HUES48 (cell line): Measurements from ENCODE around the gene SYVN1.
"Not testable (repeated sequence)": the region's sequence is repeated elsewhere in the genome, so short reads cannot be mapped to it uniquely, and the experiment has no call there.

Source experiments
- H3K27ac ChIP-seq: one replicate; pipeline ENCODE4 v1.7.0; 2013; ENCODE audit warnings: low read depth, low read length, inconsistent platforms
- H3K27me3 ChIP-seq: 2 replicates; pipeline ENCODE4 v1.6.1; 2013; ENCODE audit warnings: mild to moderate bottlenecking, low read length; ENCODE audit not compliant: control insufficient read depth, insufficient read depth
- H3K36me3 ChIP-seq: 2 replicates; pipeline ENCODE4 v1.6.1; 2013; ENCODE audit warnings: low read length; ENCODE audit not compliant: control insufficient read depth, insufficient read depth
- H3K4me1 ChIP-seq: 2 replicates; pipeline ENCODE4 v1.6.1; 2013; ENCODE audit warnings: mild to moderate bottlenecking, low read length; ENCODE audit not compliant: control insufficient read depth, insufficient read depth
- H3K4me3 ChIP-seq: 2 replicates; pipeline ENCODE4 v1.5.1; 2013; ENCODE audit warnings: mild to moderate bottlenecking, low read depth, low read length
- H3K9ac ChIP-seq: 2 replicates; pipeline ENCODE4 v1.6.1; 2013; ENCODE audit warnings: mild to moderate bottlenecking, low read depth, low read length, moderate library complexity
- H3K9me3 ChIP-seq: 2 replicates; pipeline ENCODE4 v1.6.1; 2013; ENCODE audit warnings: low read length; ENCODE audit not compliant: control insufficient read depth, insufficient read depth

Gene SYVN1

DNA sequence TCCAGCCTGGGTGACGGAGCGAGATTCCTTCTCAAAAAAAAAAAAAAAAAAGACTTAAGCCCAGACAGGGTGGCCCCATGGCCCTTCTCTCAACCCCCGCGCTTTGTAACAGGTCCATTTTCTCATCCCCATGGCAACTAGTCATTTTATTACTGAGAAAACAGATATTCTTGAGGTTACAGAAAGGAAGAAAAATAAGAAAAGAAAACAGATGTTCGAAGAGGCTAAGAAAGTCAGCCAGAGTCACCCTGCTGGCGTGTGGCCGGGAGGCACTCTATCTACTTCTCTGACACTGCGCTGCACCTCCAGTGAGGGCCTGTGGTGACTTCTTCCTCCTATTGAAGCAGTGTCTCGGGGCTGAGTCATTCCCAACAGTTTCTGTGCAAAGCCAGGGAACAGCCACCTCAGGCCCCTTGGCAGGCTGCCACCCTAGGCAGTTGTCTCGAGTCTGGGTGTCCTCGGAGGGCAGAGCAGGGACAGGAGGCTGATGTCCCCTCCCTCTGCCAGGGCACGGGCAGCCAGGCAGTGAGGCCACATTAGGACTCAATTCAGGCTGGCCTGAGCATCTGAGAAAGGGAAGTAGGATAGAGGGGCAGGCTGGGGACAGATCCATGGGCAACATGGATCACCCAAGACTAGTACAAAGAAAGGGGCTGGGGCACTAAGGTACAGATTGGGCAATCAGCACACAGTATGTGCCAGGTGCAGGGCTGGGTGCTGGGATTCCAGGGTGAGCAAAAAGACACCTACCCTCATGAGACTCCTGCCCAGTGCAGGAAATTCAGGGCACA is 16.4 kb upstream of the SYVN1 start:
- Histone ChIP-seq H3K27ac (no peak overlapping the region), H3K9me3 (no peaks in the 10 kb centered on the region), H3K9ac (no peak overlapping the region), H3K36me3 (no peaks in the 10 kb centered on the region), H3K27me3 (no peaks in the 10 kb centered on the region), H3K4me3 (no peak overlapping the region), H3K4me1 (no peaks in the 10 kb centered on the region)

DNA sequence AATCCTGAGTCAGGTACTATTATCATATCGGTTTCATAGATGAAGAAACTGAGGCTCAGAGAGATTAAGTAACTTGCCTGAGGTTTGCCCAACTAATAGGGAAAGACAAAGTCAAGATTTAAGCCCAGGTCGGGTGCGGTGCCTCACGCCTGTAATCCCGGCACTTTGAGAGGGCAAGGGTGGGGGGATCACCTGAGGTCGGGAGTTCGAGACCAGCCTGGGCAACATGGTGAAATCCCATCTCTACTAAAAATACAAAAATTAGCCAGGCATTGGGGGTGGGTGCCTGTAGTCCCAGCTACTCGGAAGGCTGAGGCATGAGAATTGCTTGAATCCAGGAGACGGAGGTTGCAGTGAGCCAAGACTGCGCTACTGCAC is 15.8 kb upstream of the SYVN1 start:
- not testable (repeated sequence) for H3K9me3 ChIP-seq, H3K27me3 ChIP-seq, H3K4me1 ChIP-seq, H3K4me3 ChIP-seq, H3K36me3 ChIP-seq, H3K27ac ChIP-seq, H3K9ac ChIP-seq

DNA sequence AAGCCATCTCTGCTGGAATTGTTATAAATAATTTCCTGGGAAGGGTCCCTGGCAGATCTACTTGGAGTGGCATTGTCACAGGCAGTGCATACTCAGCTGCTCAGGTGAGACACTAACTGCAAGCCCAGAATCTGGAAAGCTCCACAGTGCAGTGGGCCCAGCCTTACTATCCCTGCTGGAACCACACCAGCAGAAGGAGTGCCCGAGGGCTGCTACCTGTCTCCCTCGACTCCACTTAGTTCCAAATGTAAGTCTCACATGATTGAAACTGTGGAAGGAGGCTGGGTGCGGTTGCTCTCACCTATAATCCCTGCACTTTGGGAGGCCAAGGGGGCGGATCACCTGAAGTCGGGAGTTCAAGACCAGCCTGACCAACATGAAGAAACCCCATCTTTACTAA is 14.3 kb upstream of the SYVN1 start:
- no peaks in the 10 kb centered on the region for H3K9me3 ChIP-seq
- H3K27me3 ChIP-seq, result no peaks in the 10 kb centered on the region
- no peaks in the 10 kb centered on the region for H3K4me1 ChIP-seq
- H3K4me3 ChIP-seq, result no peak overlapping the region
- no peak overlapping the region for H3K9ac ChIP-seq
- H3K27ac ChIP-seq, result no peak overlapping the region
- H3K36me3 ChIP-seq, result no peaks in the 10 kb centered on the region

DNA sequence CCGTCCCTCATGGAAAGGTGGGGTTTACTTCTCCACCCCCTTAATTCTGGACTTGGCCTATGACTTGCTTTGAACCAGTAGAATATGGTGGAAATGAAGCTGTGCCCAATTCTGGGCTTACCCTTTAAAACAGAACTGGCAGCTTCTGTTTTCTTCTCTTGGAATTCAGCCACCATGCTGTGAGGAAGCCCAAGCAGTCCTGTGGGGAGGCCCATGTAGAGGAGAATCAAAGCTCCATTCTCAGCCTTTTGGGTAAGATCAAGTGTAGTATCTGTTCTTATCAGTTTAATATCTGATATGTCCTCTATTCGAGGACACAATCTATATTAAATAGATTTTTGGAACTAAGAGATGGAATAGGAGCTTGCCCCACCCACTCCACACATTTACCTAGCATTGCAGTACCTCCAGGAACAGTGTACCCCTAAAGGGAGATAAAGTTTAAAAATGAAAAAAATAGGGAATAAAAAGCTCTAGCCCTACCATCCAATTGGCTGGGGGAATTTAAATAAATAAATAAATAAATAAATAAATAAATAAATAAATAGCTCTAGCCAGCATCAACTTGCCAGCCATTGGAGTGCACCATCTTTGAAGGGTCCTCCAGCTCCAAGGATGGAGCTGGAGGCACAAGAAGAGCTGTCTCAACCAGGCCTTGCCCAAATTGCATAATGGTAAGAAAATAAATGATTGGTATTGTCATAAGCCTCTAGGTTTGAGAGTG is 13.2 kb upstream of the SYVN1 start:
- H3K27ac ChIP-seq, result no peak overlapping the region
- H3K9me3 ChIP-seq, result no peaks in the 10 kb centered on the region
- H3K9ac ChIP-seq, result no peak overlapping the region
- no peak overlapping the region for H3K4me3 ChIP-seq
- H3K27me3 ChIP-seq, result no peaks in the 10 kb centered on the region
- no peaks in the 10 kb centered on the region for H3K36me3 ChIP-seq
- no peaks in the 10 kb centered on the region for H3K4me1 ChIP-seq

DNA sequence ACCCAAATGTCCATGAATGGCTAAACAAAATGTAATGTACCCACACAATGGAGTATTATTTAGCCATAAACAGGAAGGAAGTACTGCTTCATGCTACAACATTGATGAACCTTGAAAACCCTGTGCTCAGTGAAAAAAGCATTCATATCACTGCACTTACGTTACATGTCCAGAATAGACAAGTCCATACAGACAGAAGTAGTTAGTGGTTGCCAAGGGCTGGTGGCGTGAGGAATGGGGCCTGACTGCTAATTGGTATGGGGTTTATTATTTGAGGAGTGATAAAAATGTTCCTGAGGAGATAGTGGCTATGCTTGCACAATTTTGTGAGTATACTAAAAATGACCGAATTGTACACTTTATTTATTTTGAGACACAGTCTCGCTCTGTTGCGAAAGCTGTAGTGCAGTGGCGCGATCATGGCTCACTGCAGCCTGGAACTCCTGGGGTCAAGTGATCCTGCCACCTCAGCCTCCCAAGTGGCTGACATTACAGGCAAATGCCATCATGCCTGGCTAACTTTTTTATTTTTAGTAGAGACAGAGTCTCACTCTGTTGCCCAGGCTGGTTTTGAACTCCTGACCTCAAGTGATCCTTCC is 7.7 kb upstream of the SYVN1 start:
- no peaks in the 10 kb centered on the region for H3K9me3 ChIP-seq
- H3K27me3 ChIP-seq, result no peaks in the 10 kb centered on the region
- no peak overlapping the region for H3K4me3 ChIP-seq
- H3K9ac ChIP-seq, result no peak overlapping the region
- no peak overlapping the region for H3K27ac ChIP-seq
- H3K36me3 ChIP-seq, result no peaks in the 10 kb centered on the region
- no peaks in the 10 kb centered on the region for H3K4me1 ChIP-seq

DNA sequence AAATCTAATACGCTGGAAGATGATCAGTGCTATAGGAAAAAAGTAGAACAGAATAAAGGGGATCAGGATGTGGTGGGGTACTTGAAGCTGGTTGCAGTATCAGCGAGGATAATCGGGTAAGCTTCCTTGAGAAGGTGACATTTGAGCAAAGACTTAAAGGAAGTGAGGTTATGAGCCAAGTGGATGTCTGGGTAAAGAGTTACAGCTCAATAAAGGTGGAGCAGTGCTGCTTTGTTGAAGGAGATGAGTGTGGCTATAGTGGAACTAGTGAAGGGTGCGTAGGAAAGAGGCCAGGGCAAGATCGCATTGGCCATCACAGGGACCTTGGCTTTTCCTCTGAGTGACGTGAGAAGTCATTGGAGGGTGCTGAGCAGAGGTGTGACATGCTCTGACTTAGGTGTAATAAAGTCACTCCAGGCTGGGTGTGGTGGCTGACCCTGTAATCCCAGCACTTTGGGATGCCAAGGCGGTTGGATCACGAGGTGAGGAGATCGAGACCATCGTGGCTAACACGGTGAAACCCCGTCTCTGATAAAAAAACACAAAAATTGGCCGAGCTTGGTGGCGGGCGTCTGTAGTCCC is 2.3 kb upstream of the SYVN1 start:
- Histone ChIP-seq H3K9me3 (no peaks in the 10 kb centered on the region), H3K4me1 (peaks cover 9% of the 10 kb centered on the region), H3K27me3 (no peaks in the 10 kb centered on the region), H3K9ac (no peak overlapping the region), H3K27ac (no peak overlapping the region), H3K36me3 (peaks cover 14% of the 10 kb centered on the region), H3K4me3 (no peak overlapping the region)

DNA sequence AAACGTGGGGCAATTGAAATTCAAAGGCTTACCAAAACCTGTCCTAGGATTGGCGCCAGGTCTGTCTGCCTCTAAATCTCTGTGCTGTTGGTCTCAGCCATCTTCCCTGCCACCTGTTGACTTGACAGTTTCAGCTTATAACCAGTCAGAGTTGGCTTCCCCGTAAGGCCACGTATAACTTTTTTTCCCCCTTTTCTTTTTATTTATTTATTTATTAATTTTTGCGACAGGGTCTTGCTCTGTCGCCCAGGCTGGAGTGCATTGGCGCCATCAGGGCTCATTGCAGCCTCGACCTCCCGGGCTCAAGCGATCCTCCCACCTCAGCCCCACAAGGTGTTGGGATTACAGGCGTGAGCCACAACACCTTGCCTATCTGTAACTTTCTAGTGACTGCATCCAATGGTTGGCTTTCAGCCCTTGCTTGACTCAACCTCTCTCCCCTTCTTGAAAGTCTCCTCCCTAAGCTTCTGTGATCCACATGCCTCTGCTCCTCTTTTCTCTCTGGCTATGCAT is 1.4 kb upstream of the SYVN1 start:
- peak overlapping the region; percentile 98 for H3K27ac ChIP-seq
- H3K4me3 ChIP-seq, result peak overlapping the region; percentile 83
- H3K9ac ChIP-seq, result peak overlapping the region; percentile 98; the same call in 1 of the 2 replicates
- H3K36me3 ChIP-seq, result peaks cover 24% of the 10 kb centered on the region
- no peaks in the 10 kb centered on the region for H3K27me3 ChIP-seq
- H3K4me1 ChIP-seq, result peaks cover 9% of the 10 kb centered on the region
- H3K9me3 ChIP-seq, result no peaks in the 10 kb centered on the region

DNA sequence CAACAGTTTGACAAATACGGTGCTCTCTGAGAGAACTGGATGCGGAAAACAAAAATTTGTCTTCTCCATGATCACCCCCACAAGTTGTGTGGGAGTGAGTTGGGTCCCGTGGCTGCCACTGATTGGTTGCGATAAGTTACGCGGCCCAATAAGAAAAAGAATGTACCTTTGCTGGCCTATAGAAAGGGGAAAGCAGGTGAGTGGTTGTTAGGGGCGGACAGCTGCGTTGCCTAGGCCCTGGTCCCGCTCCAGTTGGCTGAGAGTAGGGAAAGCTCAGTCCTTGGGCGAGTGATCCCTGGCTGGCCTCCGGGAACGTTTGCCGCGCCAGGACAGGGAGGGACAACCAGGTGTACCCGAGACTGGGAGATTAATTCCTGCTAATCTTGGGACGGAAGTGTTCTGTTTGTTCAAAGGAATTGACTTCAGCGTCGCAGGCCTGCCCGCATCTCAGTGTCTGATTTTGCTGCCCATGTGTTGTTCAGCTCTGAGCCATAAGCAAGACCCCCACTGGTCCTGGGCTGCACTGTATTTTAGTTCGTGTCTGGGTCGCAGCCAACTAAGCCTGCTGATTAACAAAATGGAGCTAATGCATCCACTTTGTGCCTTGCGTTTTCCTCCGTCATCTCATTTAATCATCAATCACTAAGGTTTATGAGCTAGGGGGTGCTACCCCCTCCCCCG is 773 bp upstream of the SYVN1 start:
- peak overlapping the region; percentile 98 for H3K9ac ChIP-seq
- peak overlapping the region; percentile 83 for H3K4me3 ChIP-seq
- H3K9me3 ChIP-seq, result no peaks in the 10 kb centered on the region
- peaks cover 28% of the 10 kb centered on the region for H3K36me3 ChIP-seq
- H3K27me3 ChIP-seq, result no peaks in the 10 kb centered on the region
- H3K27ac ChIP-seq, result peak overlapping the region; percentile 98
- H3K4me1 ChIP-seq, result peaks cover 9% of the 10 kb centered on the region

DNA sequence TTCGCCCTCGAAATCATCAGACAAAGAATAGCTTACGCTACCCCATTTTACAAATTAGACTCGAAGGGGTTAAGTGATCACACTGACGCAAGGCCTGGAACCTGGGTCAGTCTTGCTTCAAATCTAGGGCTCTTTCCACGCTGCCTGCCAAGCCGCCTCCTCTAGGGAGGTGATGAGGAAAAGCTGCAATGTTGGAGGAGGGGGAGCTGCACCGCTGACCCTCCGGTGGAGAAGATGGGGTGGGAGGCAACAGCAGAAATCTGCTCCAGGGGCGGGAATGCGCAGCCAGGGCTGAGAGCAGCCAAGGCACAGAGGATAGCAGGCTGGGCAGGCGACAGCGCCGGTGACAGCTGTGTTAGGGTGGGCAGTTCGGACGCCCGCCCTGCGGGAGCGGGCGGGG is 595 bp downstream of the SYVN1 start:
- Histone ChIP-seq H3K27ac (peak overlapping the region; percentile 98), H3K27me3 (no peaks in the 10 kb centered on the region), H3K4me3 (peak overlapping the region; percentile 83), H3K9ac (peak overlapping the region; percentile 98), H3K9me3 (no peaks in the 10 kb centered on the region), H3K36me3 (peaks cover 42% of the 10 kb centered on the region), H3K4me1 (peaks cover 9% of the 10 kb centered on the region)

DNA sequence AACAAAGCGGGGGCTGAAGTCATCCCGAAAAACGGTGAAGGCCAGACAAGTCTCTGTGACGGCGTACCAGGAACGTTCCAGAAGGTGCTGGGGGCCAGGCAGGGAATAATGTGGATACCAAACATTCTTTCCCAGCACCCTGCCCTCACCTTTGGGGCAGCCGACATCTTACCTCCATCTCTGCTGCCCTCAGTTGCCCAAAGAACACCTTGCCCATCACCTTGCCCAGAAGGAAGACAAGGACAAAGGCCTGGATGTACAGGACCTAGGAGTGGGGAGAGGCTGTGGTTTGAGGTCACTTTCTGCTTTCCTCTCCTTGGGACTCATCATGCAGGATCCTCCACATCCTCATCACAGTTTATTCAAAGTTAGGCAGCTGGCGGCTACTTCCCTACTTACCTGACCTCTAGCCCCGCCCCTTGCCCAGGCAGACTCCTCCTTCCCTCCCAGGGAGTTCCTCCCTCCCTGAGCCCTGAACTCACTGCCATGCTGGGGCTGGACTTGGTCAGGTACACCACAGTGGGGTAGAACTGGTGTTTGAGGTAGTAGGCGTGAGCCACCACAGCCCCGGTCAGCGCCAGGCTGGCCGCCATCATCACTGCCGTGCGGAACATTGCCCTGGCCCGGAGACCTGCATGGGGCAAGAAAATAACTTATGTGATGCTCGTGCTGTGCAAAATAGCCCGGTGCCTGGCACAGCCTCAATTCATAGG is 1.2 kb downstream of the SYVN1 start:
- H3K9ac ChIP-seq, result no peak overlapping the region
- peaks cover 46% of the 10 kb centered on the region for H3K36me3 ChIP-seq
- no peaks in the 10 kb centered on the region for H3K9me3 ChIP-seq
- peak overlapping the region; percentile 98 for H3K27ac ChIP-seq
- peak overlapping the region; percentile 83 for H3K4me3 ChIP-seq
- no peaks in the 10 kb centered on the region for H3K27me3 ChIP-seq
- peaks cover 9% of the 10 kb centered on the region for H3K4me1 ChIP-seq
